ENCODE results near the gene CCDC18.

The CCDC18 gene

GRCh38 chr1:93313026-93313425 is 132.5 kb downstream of the CCDC18 start:
- DNase-seq (ENCODE audit: low read depth), result no peak
- TF ChIP-seq CTCF (IDR thresholded peaks at IDR 0.05; ENCODE audit: insufficient read depth, low read depth, low read length, missing control alignments), result no peak
- no peak overlapping the region for H3K4me3 ChIP-seq (ENCODE audit: low read depth, low read length)

- DNase-seq (ENCODE audit: low read depth), result no peak
- no peak overlapping the region for H3K4me3 ChIP-seq (ENCODE audit: low read depth, low read length)
- no peak for TF ChIP-seq CTCF (IDR thresholded peaks at IDR 0.05; ENCODE audit: insufficient read depth, low read depth, low read length, missing control alignments)
These were observed 136.7 kb downstream of the CCDC18 start for GRCh38 chr1:93317207-93317606.

- H3K4me3 ChIP-seq (ENCODE audit: low read depth, low read length), result no peak overlapping the region
- TF ChIP-seq CTCF (IDR thresholded peaks at IDR 0.05; ENCODE audit: insufficient read depth, low read depth, low read length, missing control alignments), result no peak
These were observed 137.4 kb downstream of the CCDC18 start for GRCh38 chr1:93317943-93318342.

GRCh38 chr1:93321720-93322119 is 141.2 kb downstream of the CCDC18 start:
- no peak for TF ChIP-seq CTCF (IDR thresholded peaks at IDR 0.05; ENCODE audit: insufficient read depth, low read depth, low read length, missing control alignments)
- no peak for DNase-seq (ENCODE audit: low read depth)

More at GRCh38 chr1:93317943-93318342, 137.4 kb downstream of the CCDC18 start:
- no peak for DNase-seq (ENCODE audit: low read depth)

GRCh38 chr1:93322349-93322748 is 141.8 kb downstream of the CCDC18 start:
- no peak overlapping the region for H3K4me3 ChIP-seq (ENCODE audit: low read depth, low read length)
- DNase-seq (ENCODE audit: low read depth), result no peak
- no peak for TF ChIP-seq CTCF (IDR thresholded peaks at IDR 0.05; ENCODE audit: insufficient read depth, low read depth, low read length, missing control alignments)

More at GRCh38 chr1:93321720-93322119, 141.2 kb downstream of the CCDC18 start:
- no peak overlapping the region for H3K4me3 ChIP-seq (ENCODE audit: low read depth, low read length)

- no peak for TF ChIP-seq CTCF (IDR thresholded peaks at IDR 0.05; ENCODE audit: insufficient read depth, low read depth, low read length, missing control alignments)
These were observed 142.8 kb downstream of the CCDC18 start for GRCh38 chr1:93323185-93323820.

More at GRCh38 chr1:93323185-93323820, 142.8 kb downstream of the CCDC18 start:
- H3K4me3 ChIP-seq (ENCODE audit: low read depth, low read length), result no peak overlapping the region
- DNase-seq (ENCODE audit: low read depth), result no peak

All from GM12865 (cell line).